SK-N-SH treated with all-trans-retinoic acid at 6 μM for 48 hours (cell line): Measurements from ENCODE around the gene TSHZ2.

Source experiments
- ATAC-seq: fragments of 200-7000 bp; cut with Tn5 transposase; 3 replicates; pipeline ENCODE4 v1.9.1; 2020; ENCODE audit warnings: mild to moderate bottlenecking, moderate library complexity
- ARNTL ChIP-seq: fragments of 450-650 bp; formaldehyde crosslinking; IDR thresholded peaks from 2 replicates; pipeline ENCODE4 v1.5.0; 2020; ENCODE audit warnings: low read depth, mild to moderate bottlenecking, moderate library complexity, borderline replicate concordance
- BACH2 ChIP-seq: fragments of 250-450 bp; sonication (Bioruptor Pico); IDR thresholded peaks from 2 replicates; pipeline ENCODE4 v1.9.0; 2021; ENCODE audit warnings: mild to moderate bottlenecking, borderline replicate concordance
- CREB5 ChIP-seq: fragments of 250-450 bp; sonication (Bioruptor Pico); IDR thresholded peaks from 2 replicates; pipeline ENCODE4 v1.5.1; 2020; ENCODE audit warnings: low read depth, mild to moderate bottlenecking, moderate library complexity
- CSRNP3 ChIP-seq: fragments of 250-450 bp; sonication (Bioruptor Pico); IDR thresholded peaks from 2 replicates; pipeline ENCODE4 v1.5.1; 2021; ENCODE audit warnings: mild to moderate bottlenecking, moderate library complexity
- ESRRG ChIP-seq: fragments of 250-450 bp; sonication (Bioruptor Pico); IDR thresholded peaks from 2 replicates; pipeline ENCODE4 v1.6.1; 2021; ENCODE audit warnings: mild to moderate bottlenecking
- GLIS3 ChIP-seq: fragments of 250-450 bp; sonication (Bioruptor Pico); IDR thresholded peaks from 2 replicates; pipeline ENCODE4 v1.5.0; 2020; ENCODE audit warnings: mild to moderate bottlenecking, moderate library complexity
- ISL1 ChIP-seq: fragments of 250-450 bp; sonication (Bioruptor Pico); IDR thresholded peaks from 2 replicates; pipeline ENCODE4 v2.1.2; 2022; ENCODE audit warnings: mild to moderate bottlenecking, moderate library complexity
- OSR1 ChIP-seq: fragments of 250-450 bp; sonication (Bioruptor Pico); IDR thresholded peaks from 2 replicates; pipeline ENCODE4 v1.8.0; 2022; ENCODE audit warnings: moderate library complexity, mild to moderate bottlenecking, inconsistent platforms
- POU6F1 ChIP-seq: fragments of 250-450 bp; sonication (Bioruptor Pico); IDR thresholded peaks from 2 replicates; pipeline ENCODE4 v1.8.0; 2021; ENCODE audit warnings: low read depth, mild to moderate bottlenecking, moderate library complexity, borderline replicate concordance
- PPARA ChIP-seq: fragments of 250-450 bp; sonication (Bioruptor Pico); IDR thresholded peaks from 2 replicates; pipeline ENCODE4 v1.5.0; 2020; ENCODE audit warnings: mild to moderate bottlenecking, borderline replicate concordance
- RARB ChIP-seq: fragments of 250-450 bp; sonication (Bioruptor Pico); IDR thresholded peaks from 2 replicates; pipeline ENCODE4 v1.8.0; 2021; ENCODE audit warnings: mild to moderate bottlenecking, moderate library complexity
- SNAI2 ChIP-seq: fragments of 250-450 bp; sonication (Bioruptor Pico); IDR thresholded peaks from 2 replicates; pipeline ENCODE4 v1.5.0; 2020; ENCODE audit warnings: mild to moderate bottlenecking, moderate library complexity
- TCF4 ChIP-seq: fragments of 250-450 bp; sonication (Bioruptor Pico); IDR thresholded peaks from 2 replicates; pipeline ENCODE4 v1.8.0; 2021; ENCODE audit warnings: mild to moderate bottlenecking, moderate library complexity, borderline replicate concordance
- TOX ChIP-seq: fragments of 250-450 bp; sonication (Bioruptor Pico); IDR thresholded peaks from 2 replicates; pipeline ENCODE4 v1.8.0; 2021; ENCODE audit warnings: mild to moderate bottlenecking, moderate library complexity, borderline replicate concordance
- ZFP3 ChIP-seq: fragments of 250-450 bp; sonication (Bioruptor Pico); IDR thresholded peaks from 2 replicates; pipeline ENCODE4 v1.5.0; 2020; ENCODE audit warnings: mild to moderate bottlenecking, moderate library complexity
- ZFP30 ChIP-seq: fragments of 450-650 bp; formaldehyde crosslinking; IDR thresholded peaks from 2 replicates; pipeline ENCODE4 v1.5.0; 2022; ENCODE audit warnings: mild to moderate bottlenecking, moderate library complexity
- ZNF565 ChIP-seq: fragments of 450-650 bp; formaldehyde crosslinking; conservative IDR thresholded peaks from 2 replicates; pipeline ENCODE4 v1.5.0; 2020; ENCODE audit warnings: low read depth, mild to moderate bottlenecking, moderate library complexity
- ZNF70 ChIP-seq: fragments of 450-650 bp; formaldehyde crosslinking; IDR thresholded peaks from 2 replicates; pipeline ENCODE4 v1.5.0; 2020; ENCODE audit warnings: mild to moderate bottlenecking, moderate library complexity
- ZNF8 ChIP-seq: fragments of 450-650 bp; formaldehyde crosslinking; IDR thresholded peaks from 2 replicates; pipeline ENCODE4 v1.5.0; 2020; ENCODE audit warnings: mild to moderate bottlenecking, moderate library complexity
- TF ChIP-seq, protein P1 (sequence below): fragments of 250-450 bp; sonication (Bioruptor Pico); IDR thresholded peaks from 2 replicates; pipeline ENCODE4 v1.8.0; 2020; ENCODE audit warnings: mild to moderate bottlenecking, moderate library complexity, borderline replicate concordance
- TF ChIP-seq, protein P2 (sequence below): fragments of 250-450 bp; sonication (Bioruptor Pico); IDR thresholded peaks from 2 replicates; pipeline ENCODE4 v1.5.0; 2020; ENCODE audit warnings: mild to moderate bottlenecking, moderate library complexity

TSHZ2 gene

DNA sequence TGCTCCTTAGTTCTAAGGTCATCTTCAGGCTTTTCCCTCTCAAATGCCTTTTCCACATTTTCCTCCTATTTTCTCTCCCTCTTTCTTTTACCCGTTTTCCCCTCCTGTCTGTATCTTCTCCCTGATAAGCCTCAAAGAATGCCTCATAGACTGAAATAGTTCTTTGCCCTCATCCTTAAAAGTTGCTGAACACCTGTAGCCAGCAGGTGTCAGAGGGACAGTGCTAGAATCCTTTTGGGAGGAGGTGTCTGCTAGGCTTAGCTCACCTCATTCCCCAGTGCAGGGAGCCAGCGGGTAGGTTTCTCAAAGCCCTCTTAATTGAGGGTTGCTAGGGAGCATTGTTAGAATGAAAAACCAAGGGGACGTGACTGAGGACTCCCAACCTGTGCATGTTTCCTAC, 204.0 kb downstream of the TSHZ2 start:
- no peak for TF ChIP-seq OSR1 (CRISPR knock-in tag)
- TF ChIP-seq, protein P1, sequence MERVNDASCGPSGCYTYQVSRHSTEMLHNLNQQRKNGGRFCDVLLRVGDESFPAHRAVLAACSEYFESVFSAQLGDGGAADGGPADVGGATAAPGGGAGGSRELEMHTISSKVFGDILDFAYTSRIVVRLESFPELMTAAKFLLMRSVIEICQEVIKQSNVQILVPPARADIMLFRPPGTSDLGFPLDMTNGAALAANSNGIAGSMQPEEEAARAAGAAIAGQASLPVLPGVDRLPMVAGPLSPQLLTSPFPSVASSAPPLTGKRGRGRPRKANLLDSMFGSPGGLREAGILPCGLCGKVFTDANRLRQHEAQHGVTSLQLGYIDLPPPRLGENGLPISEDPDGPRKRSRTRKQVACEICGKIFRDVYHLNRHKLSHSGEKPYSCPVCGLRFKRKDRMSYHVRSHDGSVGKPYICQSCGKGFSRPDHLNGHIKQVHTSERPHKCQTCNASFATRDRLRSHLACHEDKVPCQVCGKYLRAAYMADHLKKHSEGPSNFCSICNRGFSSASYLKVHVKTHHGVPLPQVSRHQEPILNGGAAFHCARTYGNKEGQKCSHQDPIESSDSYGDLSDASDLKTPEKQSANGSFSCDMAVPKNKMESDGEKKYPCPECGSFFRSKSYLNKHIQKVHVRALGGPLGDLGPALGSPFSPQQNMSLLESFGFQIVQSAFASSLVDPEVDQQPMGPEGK (CRISPR knock-in tag), result no peak
- no peak for TF ChIP-seq GLIS3 (CRISPR knock-in tag)
- no peak for TF ChIP-seq ZFP3 (CRISPR knock-in tag)
- ATAC-seq, result no peak

- TF ChIP-seq SNAI2 (CRISPR knock-in tag) (no peak), BACH2 (no peak), RARB (no peak), POU6F1 (CRISPR knock-in tag) (no peak), ZNF565 (CRISPR knock-in tag) (no peak), GLIS3 (CRISPR knock-in tag) (no peak), ZFP30 (no peak), ESRRG (CRISPR knock-in tag) (no peak), OSR1 (CRISPR knock-in tag) (no peak), CSRNP3 (CRISPR knock-in tag) (no peak), ARNTL (no peak), TCF4 (CRISPR knock-in tag) (no peak), CREB5 (CRISPR knock-in tag) (no peak), ISL1 (CRISPR knock-in tag) (no peak), TOX (no peak), PPARA (CRISPR knock-in tag) (no peak), ZFP3 (CRISPR knock-in tag) (no peak)
- TF ChIP-seq, protein P2, sequence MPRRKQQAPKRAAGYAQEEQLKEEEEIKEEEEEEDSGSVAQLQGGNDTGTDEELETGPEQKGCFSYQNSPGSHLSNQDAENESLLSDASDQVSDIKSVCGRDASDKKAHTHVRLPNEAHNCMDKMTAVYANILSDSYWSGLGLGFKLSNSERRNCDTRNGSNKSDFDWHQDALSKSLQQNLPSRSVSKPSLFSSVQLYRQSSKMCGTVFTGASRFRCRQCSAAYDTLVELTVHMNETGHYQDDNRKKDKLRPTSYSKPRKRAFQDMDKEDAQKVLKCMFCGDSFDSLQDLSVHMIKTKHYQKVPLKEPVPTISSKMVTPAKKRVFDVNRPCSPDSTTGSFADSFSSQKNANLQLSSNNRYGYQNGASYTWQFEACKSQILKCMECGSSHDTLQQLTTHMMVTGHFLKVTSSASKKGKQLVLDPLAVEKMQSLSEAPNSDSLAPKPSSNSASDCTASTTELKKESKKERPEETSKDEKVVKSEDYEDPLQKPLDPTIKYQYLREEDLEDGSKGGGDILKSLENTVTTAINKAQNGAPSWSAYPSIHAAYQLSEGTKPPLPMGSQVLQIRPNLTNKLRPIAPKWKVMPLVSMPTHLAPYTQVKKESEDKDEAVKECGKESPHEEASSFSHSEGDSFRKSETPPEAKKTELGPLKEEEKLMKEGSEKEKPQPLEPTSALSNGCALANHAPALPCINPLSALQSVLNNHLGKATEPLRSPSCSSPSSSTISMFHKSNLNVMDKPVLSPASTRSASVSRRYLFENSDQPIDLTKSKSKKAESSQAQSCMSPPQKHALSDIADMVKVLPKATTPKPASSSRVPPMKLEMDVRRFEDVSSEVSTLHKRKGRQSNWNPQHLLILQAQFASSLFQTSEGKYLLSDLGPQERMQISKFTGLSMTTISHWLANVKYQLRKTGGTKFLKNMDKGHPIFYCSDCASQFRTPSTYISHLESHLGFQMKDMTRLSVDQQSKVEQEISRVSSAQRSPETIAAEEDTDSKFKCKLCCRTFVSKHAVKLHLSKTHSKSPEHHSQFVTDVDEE (CRISPR knock-in tag), result no peak
- TF ChIP-seq, protein P1 (CRISPR knock-in tag), result no peak
Observed at GRCh38 chr20:53177687-53178086, 205.5 kb downstream of the TSHZ2 start.

DNA sequence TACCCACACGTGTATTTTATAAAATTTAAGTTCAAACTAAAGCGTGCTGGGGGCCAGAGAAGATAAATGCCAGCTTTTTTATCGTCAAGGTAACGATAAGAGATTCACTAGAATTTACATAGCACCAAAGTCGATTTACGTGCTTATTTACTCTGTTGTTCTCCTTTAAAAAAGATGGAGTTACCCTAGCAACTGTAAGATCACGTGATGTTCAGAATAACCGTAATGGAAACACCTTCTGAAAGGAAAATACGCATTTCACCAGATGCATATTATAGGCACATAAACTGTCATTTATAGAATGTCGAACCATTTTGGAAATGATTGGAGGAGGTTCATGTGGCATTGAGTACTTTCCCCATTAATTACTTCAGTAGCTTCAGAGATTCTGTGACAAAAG, 207.6 kb downstream of the TSHZ2 start:
- ATAC-seq, result no peak
- no peak for TF ChIP-seq CSRNP3 (CRISPR knock-in tag)
- TF ChIP-seq, protein P1 (CRISPR knock-in tag), result no peak
- TF ChIP-seq ZNF565 (CRISPR knock-in tag), result no peak
- TF ChIP-seq POU6F1 (CRISPR knock-in tag), result no peak
- TF ChIP-seq OSR1 (CRISPR knock-in tag), result no peak
- no peak for TF ChIP-seq BACH2
- no peak for TF ChIP-seq ZNF70 (CRISPR knock-in tag)
- TF ChIP-seq ZNF8, result no peak
- no peak for TF ChIP-seq TOX
- TF ChIP-seq ZFP3 (CRISPR knock-in tag), result no peak

More at GRCh38 chr20:53177687-53178086, 205.5 kb downstream of the TSHZ2 start:
- ATAC-seq, result no peak
